Activated CD8-positive, alpha-beta T cell treated with anti-CD3 and anti-CD28 coated beads, Interleukin-2, amount 10 ng/mL, durations not matched to agents 7 days and 5 days (primary cell): ENCODE data around the gene DHRS3. TPM values are rescaled to one million over a fixed set of nuclear protein-coding genes. Genes with fewer than 3 reads are reported as not detected.
"Not testable (repeated sequence)": the region's sequence is repeated elsewhere in the genome, so short reads cannot be mapped to it uniquely, and the experiment has no call there.

Experiments used
- ATAC-seq: fragments of 150-1000 bp; cut with Tn5 transposase; one replicate; pipeline ENCODE4 v1.10.0; 2021; ENCODE audit warnings: moderate library complexity
- CTCF ChIA-PET: fragments of 350-600 bp; sonication (Branson Sonifier 250); formaldehyde crosslinking; loops from one replicate; lab custom pipeline; 2021; ENCODE audit warnings: antibody characterized with exemption; lab: Charles Lee
- POLR2A ChIA-PET: fragments of 350-600 bp; sonication (Branson Sonifier 250); formaldehyde crosslinking; loops from one replicate; lab custom pipeline; 2021; ENCODE audit warnings: antibody characterized with exemption; lab: Charles Lee
- DNase-seq: peaks from one replicate; pipeline ENCODE4 v3.0.0-alpha.2; 2020
- H3K27ac Mint-ChIP-seq: one replicate; pipeline ENCODE4 v1.8.0; 2021; ENCODE audit warnings: mild to moderate bottlenecking, mixed read lengths
- H3K27me3 Mint-ChIP-seq: one replicate; pipeline ENCODE4 v1.8.0; 2021; ENCODE audit warnings: low read depth, mixed read lengths
- H3K36me3 Mint-ChIP-seq: one replicate; pipeline ENCODE4 v1.8.0; 2021; ENCODE audit warnings: low read depth, mixed read lengths
- H3K4me1 Mint-ChIP-seq: one replicate; pipeline ENCODE4 v1.8.0; 2021; ENCODE audit warnings: low read depth, mixed read lengths
- H3K4me3 Mint-ChIP-seq: one replicate; pipeline ENCODE4 v1.8.0; 2021; ENCODE audit warnings: mild to moderate bottlenecking, mixed read lengths
- H3K9me3 Mint-ChIP-seq: one replicate; pipeline ENCODE4 v1.8.0; 2022; ENCODE audit warnings: mixed read lengths; ENCODE audit not compliant: insufficient read depth
- microRNA-seq: library from miRNA; unstranded; fragments of <30 nt; microRNA quantifications from one replicate; pipeline ENCODE4 v1.2.0, GENCODE V29; 2022
- total RNA-seq, 2 experiments: library from RNA; stranded (reverse); gene quantifications; one replicate each; pipeline ENCODE4 v1.2.3, GENCODE V29; 2021

Gene DHRS3
- total RNA-seq, 2 experiments from 2014 or later = 86.8 to 89.5 TPM

GRCh38 chr1:12528021-12528852 lies 89.8 kb downstream of the DHRS3 start:
- peaks cover 7% of the 10 kb centered on the region for H3K36me3 Mint-ChIP-seq
- ATAC-seq (no peak), DNase-seq (no peak)
- peaks cover 4% of the 10 kb centered on the region for H3K9me3 Mint-ChIP-seq
- ChIA-PET CTCF (no interaction called here), POLR2A (interaction anchor here (1.6 kb wide), 1 partner anchor 17 kb away, joined by 4 read pairs; no protein-coding TSS in a partner anchor)
- no peak overlapping the region for H3K27ac Mint-ChIP-seq
- peaks cover 21% of the 10 kb centered on the region for H3K4me1 Mint-ChIP-seq
- H3K27me3 Mint-ChIP-seq = no peaks in the 10 kb centered on the region
- no peak overlapping the region for H3K4me3 Mint-ChIP-seq

GRCh38 chr1:12527564-12527963 lies 90.4 kb downstream of the DHRS3 start:
- Mint-ChIP-seq H3K4me3 (no peak overlapping the region), H3K27ac (no peak overlapping the region), H3K9me3 (peaks cover 4% of the 10 kb centered on the region), H3K36me3 (peaks cover 7% of the 10 kb centered on the region), H3K4me1 (peaks cover 21% of the 10 kb centered on the region), H3K27me3 (no peaks in the 10 kb centered on the region)
- CTCF ChIA-PET = no interaction called here
- no peak for ATAC-seq
- no peak for DNase-seq
- POLR2A ChIA-PET = interaction anchor here (1.6 kb wide), 1 partner anchor 17 kb away, joined by 4 read pairs; no protein-coding TSS in a partner anchor

GRCh38 chr1:12525311-12526181 lies 92.5 kb downstream of the DHRS3 start:
- H3K4me1 Mint-ChIP-seq = peaks cover 21% of the 10 kb centered on the region
- CTCF ChIA-PET = no interaction called here
- H3K27me3 Mint-ChIP-seq = no peaks in the 10 kb centered on the region
- H3K27ac Mint-ChIP-seq = peak overlapping the region; percentile 75
- no peak for DNase-seq
- H3K4me3 Mint-ChIP-seq = no peak overlapping the region
- POLR2A ChIA-PET = interaction anchor here (0.6 to 1.0 kb wide), 2 partner anchors 43 to 47 kb away, joined by 3 read pairs; no protein-coding TSS in a partner anchor
- peaks cover 4% of the 10 kb centered on the region for H3K9me3 Mint-ChIP-seq
- ATAC-seq = no peak
- H3K36me3 Mint-ChIP-seq = peaks cover 7% of the 10 kb centered on the region

DNA sequence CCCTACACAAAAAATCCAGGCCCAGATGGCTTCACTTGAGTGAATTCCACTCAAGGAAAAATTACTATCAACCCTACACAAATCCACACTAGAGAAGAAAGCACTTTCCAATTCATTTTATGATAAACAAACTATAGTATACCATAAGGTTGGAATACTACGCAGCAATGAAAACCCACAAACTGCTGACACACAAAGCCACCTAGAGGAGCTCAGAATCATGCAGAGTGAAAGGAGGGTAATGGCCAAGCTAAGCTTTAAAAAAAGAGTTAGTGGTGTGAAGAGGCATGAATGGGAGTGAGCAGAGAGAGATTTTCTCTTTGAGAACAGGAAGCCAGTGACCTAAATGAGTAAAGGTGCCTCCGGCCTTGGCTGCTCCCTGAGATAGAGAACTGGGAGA lies 93.7 kb downstream of the DHRS3 start:
- ChIA-PET POLR2A (no interaction called here), CTCF (no interaction called here)
- no peak for ATAC-seq
- H3K36me3 Mint-ChIP-seq = peaks cover 11% of the 10 kb centered on the region
- peaks cover 17% of the 10 kb centered on the region for H3K4me1 Mint-ChIP-seq
- DNase-seq = no peak
- no peak overlapping the region for H3K4me3 Mint-ChIP-seq
- H3K9me3 Mint-ChIP-seq = peaks cover 4% of the 10 kb centered on the region
- H3K27me3 Mint-ChIP-seq = no peaks in the 10 kb centered on the region
- no peak overlapping the region for H3K27ac Mint-ChIP-seq

- ATAC-seq, H3K9me3 Mint-ChIP-seq, CTCF ChIA-PET, DNase-seq, H3K4me3 Mint-ChIP-seq, H3K27ac Mint-ChIP-seq, POLR2A ChIA-PET, H3K27me3 Mint-ChIP-seq: not testable (repeated sequence)
- Mint-ChIP-seq H3K36me3 (peaks cover 17% of the 10 kb centered on the region), H3K4me1 (peaks cover 21% of the 10 kb centered on the region)
Observed at GRCh38 chr1:12522780-12523179, 95.2 kb downstream of the DHRS3 start.

GRCh38 chr1:12521096-12521495 lies 96.9 kb downstream of the DHRS3 start:
- Mint-ChIP-seq H3K27me3 (no peaks in the 10 kb centered on the region), H3K4me3 (no peak overlapping the region), H3K9me3 (peaks cover 4% of the 10 kb centered on the region), H3K27ac (no peak overlapping the region), H3K36me3 (peaks cover 22% of the 10 kb centered on the region), H3K4me1 (peaks cover 23% of the 10 kb centered on the region)
- ATAC-seq (no peak), DNase-seq (no peak)
- ChIA-PET CTCF (no interaction called here), POLR2A (interaction anchor here (2.0 kb wide), 1 partner anchor 10 kb away, joined by 10 read pairs; no protein-coding TSS in a partner anchor)

DNA sequence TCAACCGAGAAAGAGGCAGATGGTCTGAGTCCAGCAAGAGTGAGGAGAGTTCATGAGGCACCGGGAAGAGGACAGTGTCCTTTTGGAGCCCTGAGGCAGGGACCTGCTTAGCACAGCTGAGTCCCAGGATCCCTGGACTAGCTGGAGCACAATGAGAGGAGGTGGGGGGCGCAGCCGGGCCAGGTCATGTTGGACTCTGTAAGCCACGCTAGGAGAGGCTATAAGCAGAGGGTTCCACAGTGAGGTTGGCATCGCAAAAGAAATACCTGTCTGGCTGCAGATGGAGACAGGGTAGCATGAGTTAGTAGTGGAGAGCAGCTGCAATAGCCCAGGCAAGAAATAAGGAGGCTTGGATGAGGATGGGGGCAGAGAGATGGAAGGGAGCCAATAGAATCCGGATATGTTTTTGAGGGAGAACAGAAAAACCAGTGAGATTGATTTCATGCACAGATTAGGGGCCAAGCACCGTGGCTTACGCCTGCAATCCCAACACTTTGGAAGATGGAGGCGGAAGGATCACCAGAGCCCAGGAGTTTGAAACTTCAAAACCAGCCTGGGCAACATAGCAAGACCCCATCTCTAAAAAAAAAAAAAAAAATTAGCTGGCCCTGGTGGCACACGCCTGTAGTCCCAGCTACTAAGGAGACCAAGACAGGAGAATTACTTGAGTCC lies 98.2 kb downstream of the DHRS3 start:
- ChIA-PET CTCF (no interaction called here), POLR2A (interaction anchor here (0.6 to 2.0 kb wide), 3 partner anchors 8 to 345 kb away, joined by 3 to 10 read pairs (median 3); no protein-coding TSS in a partner anchor)
- no peak for DNase-seq
- Mint-ChIP-seq H3K4me1 (peaks cover 12% of the 10 kb centered on the region), H3K27me3 (no peaks in the 10 kb centered on the region), H3K27ac (peak overlapping the region; percentile 23), H3K4me3 (no peak overlapping the region), H3K36me3 (peaks cover 26% of the 10 kb centered on the region), H3K9me3 (peaks cover 4% of the 10 kb centered on the region)
- no peak for ATAC-seq

GRCh38 chr1:12518931-12519692 lies 98.9 kb downstream of the DHRS3 start:
- Mint-ChIP-seq H3K27ac (no peak overlapping the region), H3K27me3 (no peaks in the 10 kb centered on the region), H3K36me3 (peaks cover 30% of the 10 kb centered on the region), H3K4me1 (peaks cover 11% of the 10 kb centered on the region), H3K9me3 (peaks cover 2% of the 10 kb centered on the region), H3K4me3 (no peak overlapping the region)
- DNase-seq (no peak), ATAC-seq (no peak)
- POLR2A ChIA-PET = interaction anchor here (0.9 to 1.1 kb wide), 2 partner anchors 43 to 79 kb away, joined by 3 read pairs; no protein-coding TSS in a partner anchor
- CTCF ChIA-PET = interaction anchor here (0.6 to 1.2 kb wide), 4 partner anchors 42 to 244 kb away, joined by 3 read pairs; no protein-coding TSS in a partner anchor

Small RNA genes lying within 50 kb of the gene (microRNA-seq; reads per million reads assigned to microRNA genes)
- not detected for gene MIR6730

Other genes starting within 250 kb of the DHRS3 start
- gene AADACL4, start 25.9 kb upstream of the DHRS3 start, total RNA-seq = not detected
- not detected for gene AADACL3, start 97.9 kb upstream of the DHRS3 start, total RNA-seq
- gene CFAP107, start 128.0 kb upstream of the DHRS3 start, total RNA-seq = not detected
- not detected for gene PRAMEF12, start 155.5 kb upstream of the DHRS3 start, total RNA-seq
- not detected for gene PRAMEF1, start 173.2 kb upstream of the DHRS3 start, total RNA-seq
- not detected for gene PRAMEF11, start 213.2 kb upstream of the DHRS3 start, total RNA-seq
- not detected for gene HNRNPCL1, start 230.5 kb upstream of the DHRS3 start, total RNA-seq
- not detected for gene PRAMEF2, start 238.9 kb upstream of the DHRS3 start, total RNA-seq